AG04450 (cell line): ENCODE data around the gene PKIG. TPM values are rescaled to one million over a fixed set of nuclear protein-coding genes. Genes with fewer than 3 reads are reported as not detected.

Source experiments
- CTCF ChIA-PET: fragments of 300-600, 350-600 bp; formaldehyde crosslinking; extraction: SDS; loops from one replicate; lab custom pipeline; 2022; ENCODE audit warnings: antibody characterized with exemption, inconsistent platforms; lab: Charles Lee
- POLR2A ChIA-PET: fragments of 350-600 bp; formaldehyde crosslinking; extraction: SDS; loops from one replicate; lab custom pipeline; 2021; ENCODE audit warnings: antibody characterized with exemption, inconsistent platforms; lab: Yijun Ruan, JAX
- DNase-seq: peaks from one replicate; pipeline ENCODE4 v3.0.0-alpha.2; 2011; ENCODE audit warnings: low read depth, low spot score
- H3K27ac ChIP-seq: one replicate; pipeline ENCODE4 v1.5.1; 2012; ENCODE audit warnings: low read depth, low read length, control low read depth
- H3K27me3 ChIP-seq: one replicate; pipeline ENCODE4 v1.6.0; 2012; ENCODE audit warnings: low read length; ENCODE audit not compliant: control insufficient read depth, insufficient read depth
- H3K4me3 ChIP-seq: 2 replicates; pipeline ENCODE4 v1.5.1; 2011; ENCODE audit warnings: mild to moderate bottlenecking, low read depth, low read length, control low read depth
- H3K9me3 ChIP-seq: 2 replicates; pipeline ENCODE4 v1.5.1; 2012; ENCODE audit warnings: low read length; ENCODE audit not compliant: control insufficient read depth, insufficient read depth
- CTCF ChIP-seq: IDR thresholded peaks from 2 replicates; pipeline ENCODE4 v1.5.1; 2011; ENCODE audit warnings: low read depth, low read length, control low read depth, inconsistent platforms
- polyA plus RNA-seq: library from polyadenylated mRNA; depleted of rRNA; stranded (reverse); fragments of >200 nt; gene quantifications from 2 replicates; pipeline ENCODE4 v1.2.3, GENCODE V29; 2011

Gene PKIG
- polyA plus RNA-seq, 1 experiment, result 107 TPM

- peaks cover 8% of the 10 kb centered on the region for H3K9me3 ChIP-seq
- no peak for DNase-seq
- H3K4me3 ChIP-seq, result no peak overlapping the region
- peaks cover 2% of the 10 kb centered on the region for H3K27me3 ChIP-seq
- no peak for TF ChIP-seq CTCF
- no peak overlapping the region for H3K27ac ChIP-seq
- POLR2A ChIA-PET, result interaction anchor here (0.7 kb wide), 1 partner anchor 457 kb away, joined by 4 read pairs; no protein-coding TSS in a partner anchor
- CTCF ChIA-PET, result no interaction called here
These were observed 62.3 kb downstream of the PKIG start for GRCh38 chr20:44644667-44645131.

- ChIA-PET POLR2A (interaction anchor here (0.6 kb wide), 1 partner anchor 246 kb away, joined by 3 read pairs; no protein-coding TSS in a partner anchor), CTCF (no interaction called here)
- H3K4me3 ChIP-seq, result no peak overlapping the region
- peak overlapping the region; percentile 47 for H3K27ac ChIP-seq
- H3K9me3 ChIP-seq, result no peaks in the 10 kb centered on the region; the same call in none of the 2 replicates
- peaks cover 2% of the 10 kb centered on the region for H3K27me3 ChIP-seq
- no peak for TF ChIP-seq CTCF
- DNase-seq, result peak; percentile 16
These were observed 63.8 kb downstream of the PKIG start for GRCh38 chr20:44646023-44646640.

- DNase-seq, result no peak
These were observed 64.4 kb downstream of the PKIG start for GRCh38 chr20:44646641-44647274.

GRCh38 chr20:44648068-44648467 lies 65.7 kb downstream of the PKIG start:
- Histone ChIP-seq H3K27ac (no peak overlapping the region), H3K4me3 (no peak overlapping the region), H3K9me3 (no peaks in the 10 kb centered on the region; the same call in 1 of the 2 replicates), H3K27me3 (peaks cover 3% of the 10 kb centered on the region)
- CTCF ChIA-PET, result interaction anchor here (2.1 kb wide), 1 partner anchor 35 kb away, joined by 6 read pairs; no protein-coding TSS in a partner anchor
- POLR2A ChIA-PET, result no interaction called here
- no peak for DNase-seq
- TF ChIP-seq CTCF, result no peak

More at GRCh38 chr20:44646641-44647274, 64.4 kb downstream of the PKIG start:
- Histone ChIP-seq H3K27me3 (peaks cover 2% of the 10 kb centered on the region), H3K9me3 (no peaks in the 10 kb centered on the region; the same call in 1 of the 2 replicates), H3K27ac (no peak overlapping the region), H3K4me3 (no peak overlapping the region)
- ChIA-PET CTCF (interaction anchor here (0.6 kb wide), 1 partner anchor 89 kb away, joined by 9 read pairs; no protein-coding TSS in a partner anchor), POLR2A (no interaction called here)
- TF ChIP-seq CTCF, result no peak

GRCh38 chr20:44648579-44648978 lies 66.2 kb downstream of the PKIG start:
- ChIA-PET CTCF (interaction anchor here (2.1 kb wide), 1 partner anchor 34 kb away, joined by 6 read pairs; no protein-coding TSS in a partner anchor), POLR2A (no interaction called here)
- H3K4me3 ChIP-seq, result no peak overlapping the region

More at GRCh38 chr20:44648579-44648978, 66.2 kb downstream of the PKIG start:
- Histone ChIP-seq H3K27ac (no peak overlapping the region), H3K27me3 (peaks cover 7% of the 10 kb centered on the region), H3K9me3 (no peaks in the 10 kb centered on the region; the same call in 1 of the 2 replicates)
- DNase-seq, result no peak
- TF ChIP-seq CTCF, result peak; percentile 16
